Activated CD4-positive, alpha-beta T cell treated with anti-CD3 and anti-CD28 coated beads, Interleukin-2, amount 10 ng/mL, durations not matched to agents 24 days and 14 days (primary cell): Measurements from ENCODE around the gene LRP1B. TPM values are rescaled to one million over a fixed set of nuclear protein-coding genes. Genes with fewer than 3 reads are reported as not detected.

Source experiments
- DNase-seq: peaks from one replicate; pipeline ENCODE4 v3.0.0; 2022
- H3K27ac Mint-ChIP-seq: one replicate; pipeline ENCODE4 v1.8.0; 2022; ENCODE audit warnings: mild to moderate bottlenecking, mixed read lengths
- H3K27me3 Mint-ChIP-seq: one replicate; pipeline ENCODE4 v1.8.0; 2022; ENCODE audit warnings: mixed read lengths
- H3K36me3 Mint-ChIP-seq: one replicate; pipeline ENCODE4 v1.8.0; 2022; ENCODE audit warnings: low read depth, mild to moderate bottlenecking, mixed read lengths
- H3K4me1 Mint-ChIP-seq: one replicate; pipeline ENCODE4 v1.8.0; 2021; ENCODE audit warnings: mixed read lengths
- H3K4me3 Mint-ChIP-seq: one replicate; pipeline ENCODE4 v1.8.0; 2022; ENCODE audit warnings: mild to moderate bottlenecking, moderate library complexity, mixed read lengths
- H3K9me3 Mint-ChIP-seq: one replicate; pipeline ENCODE4 v1.8.0; 2021; ENCODE audit warnings: mixed read lengths
- intact Hi-C: fragments of 100-400 bp; cut with micrococcal nuclease; formaldehyde crosslinking; loops from one replicate; pipeline ENCODE4 v1.15.1; 2023
- total RNA-seq: library from RNA; stranded (reverse); gene quantifications from 2 replicates; pipeline ENCODE4 v1.2.3, GENCODE V29; 2022

Gene LRP1B
- total RNA-seq, 1 donor from 2014 or later, result not detected

DNA sequence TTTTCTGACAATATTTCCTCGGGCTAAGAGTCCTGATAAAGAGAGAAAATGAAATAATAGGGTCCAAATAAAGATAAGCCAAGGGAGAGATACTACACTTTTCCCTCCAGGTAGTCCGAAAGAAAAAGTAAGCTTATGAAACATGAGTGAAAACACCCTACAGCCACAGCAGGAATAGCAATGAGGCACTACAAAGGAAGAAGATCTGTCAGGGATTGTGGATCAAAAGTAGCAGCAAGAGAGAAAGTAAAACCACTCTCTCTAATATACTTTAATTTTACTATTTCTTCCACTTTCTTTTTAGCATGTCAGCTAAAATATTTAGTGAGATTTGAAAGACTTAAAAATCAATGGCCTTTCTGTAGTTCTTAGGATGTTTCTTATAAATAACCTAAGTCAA, 1601.8 kb downstream of the LRP1B start:
- Mint-ChIP-seq H3K4me1 (no peaks in the 10 kb centered on the region), H3K9me3 (peaks cover 3% of the 10 kb centered on the region), H3K4me3 (no peak overlapping the region)

GRCh38 chr2:140526575-140526974, 1604.2 kb downstream of the LRP1B start:
- intact Hi-C loops, result no loop called here
- no peaks in the 10 kb centered on the region for H3K36me3 Mint-ChIP-seq
- DNase-seq, result no peak
- H3K4me3 Mint-ChIP-seq, result no peak overlapping the region
- H3K27ac Mint-ChIP-seq, result no peak overlapping the region
- peaks cover 3% of the 10 kb centered on the region for H3K9me3 Mint-ChIP-seq
- H3K27me3 Mint-ChIP-seq, result no peaks in the 10 kb centered on the region
- H3K4me1 Mint-ChIP-seq, result no peaks in the 10 kb centered on the region

More for the DNA sequence above, 1601.8 kb downstream of the LRP1B start:
- Mint-ChIP-seq H3K27me3 (no peaks in the 10 kb centered on the region), H3K27ac (no peak overlapping the region), H3K36me3 (no peaks in the 10 kb centered on the region)
- no peak for DNase-seq
- intact Hi-C loops, result no loop called here

DNA sequence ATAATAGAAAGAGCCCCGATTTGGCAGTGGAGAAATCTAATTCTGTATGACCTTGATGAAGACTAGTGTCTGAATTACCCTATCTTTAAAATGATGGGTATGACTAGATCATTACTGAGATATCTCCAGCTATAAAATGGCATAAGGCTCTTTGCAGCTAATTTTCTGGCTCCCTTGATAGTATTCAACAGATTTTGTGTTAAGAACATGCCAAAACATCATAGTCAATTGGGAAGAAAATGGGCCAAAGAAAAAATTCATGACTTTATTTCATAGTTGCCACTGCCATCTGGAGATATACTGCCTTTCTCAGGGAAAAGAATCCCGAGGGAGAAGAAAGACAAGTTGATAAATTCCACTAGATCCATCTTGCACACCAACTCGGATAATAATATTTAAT, 1618.7 kb downstream of the LRP1B start:
- Mint-ChIP-seq H3K4me3 (no peak overlapping the region), H3K9me3 (no peaks in the 10 kb centered on the region), H3K27ac (no peak overlapping the region), H3K27me3 (no peaks in the 10 kb centered on the region), H3K4me1 (no peaks in the 10 kb centered on the region), H3K36me3 (no peaks in the 10 kb centered on the region)
- DNase-seq, result no peak
- intact Hi-C loops, result no loop called here

GRCh38 chr2:140509765-140510164, 1621.1 kb downstream of the LRP1B start:
- Mint-ChIP-seq H3K27me3 (no peaks in the 10 kb centered on the region), H3K4me1 (no peaks in the 10 kb centered on the region), H3K4me3 (no peak overlapping the region), H3K36me3 (no peaks in the 10 kb centered on the region), H3K9me3 (no peaks in the 10 kb centered on the region), H3K27ac (no peak overlapping the region)
- no peak for DNase-seq
- intact Hi-C loops, result no loop called here

GRCh38 chr2:140508756-140509155, 1622.1 kb downstream of the LRP1B start:
- no peak overlapping the region for H3K4me3 Mint-ChIP-seq
- no peaks in the 10 kb centered on the region for H3K27me3 Mint-ChIP-seq
- no peak overlapping the region for H3K27ac Mint-ChIP-seq
- H3K4me1 Mint-ChIP-seq, result no peaks in the 10 kb centered on the region
- intact Hi-C loops, result no loop called here
- H3K9me3 Mint-ChIP-seq, result no peaks in the 10 kb centered on the region
- no peaks in the 10 kb centered on the region for H3K36me3 Mint-ChIP-seq
- DNase-seq, result no peak

GRCh38 chr2:140506606-140507005, 1624.2 kb downstream of the LRP1B start:
- no peaks in the 10 kb centered on the region for H3K9me3 Mint-ChIP-seq

GRCh38 chr2:140504601-140505000, 1626.2 kb downstream of the LRP1B start:
- H3K27me3 Mint-ChIP-seq, result no peaks in the 10 kb centered on the region
- no peak for DNase-seq
- intact Hi-C loops, result no loop called here
- no peaks in the 10 kb centered on the region for H3K9me3 Mint-ChIP-seq
- no peaks in the 10 kb centered on the region for H3K36me3 Mint-ChIP-seq
- H3K27ac Mint-ChIP-seq, result no peak overlapping the region
- no peak overlapping the region for H3K4me3 Mint-ChIP-seq
- no peaks in the 10 kb centered on the region for H3K4me1 Mint-ChIP-seq

More at GRCh38 chr2:140506606-140507005, 1624.2 kb downstream of the LRP1B start:
- Mint-ChIP-seq H3K36me3 (no peaks in the 10 kb centered on the region), H3K4me1 (no peaks in the 10 kb centered on the region), H3K4me3 (no peak overlapping the region), H3K27ac (no peak overlapping the region), H3K27me3 (no peaks in the 10 kb centered on the region)
- intact Hi-C loops, result no loop called here
- DNase-seq, result no peak

- no peaks in the 10 kb centered on the region for H3K4me1 Mint-ChIP-seq
- no peak overlapping the region for H3K27ac Mint-ChIP-seq
- intact Hi-C loops, result no loop called here
- no peaks in the 10 kb centered on the region for H3K27me3 Mint-ChIP-seq
- no peaks in the 10 kb centered on the region for H3K9me3 Mint-ChIP-seq
- H3K36me3 Mint-ChIP-seq, result no peaks in the 10 kb centered on the region
- no peak for DNase-seq
- H3K4me3 Mint-ChIP-seq, result no peak overlapping the region
These were observed 1627.7 kb downstream of the LRP1B start for GRCh38 chr2:140502951-140503630.

GRCh38 chr2:140498360-140498759, 1632.5 kb downstream of the LRP1B start:
- no peaks in the 10 kb centered on the region for H3K4me1 Mint-ChIP-seq
- no peak overlapping the region for H3K27ac Mint-ChIP-seq
- intact Hi-C loops, result no loop called here
- H3K27me3 Mint-ChIP-seq, result no peaks in the 10 kb centered on the region
- no peak for DNase-seq
- no peaks in the 10 kb centered on the region for H3K36me3 Mint-ChIP-seq
- no peak overlapping the region for H3K4me3 Mint-ChIP-seq
- H3K9me3 Mint-ChIP-seq, result no peaks in the 10 kb centered on the region

DNA sequence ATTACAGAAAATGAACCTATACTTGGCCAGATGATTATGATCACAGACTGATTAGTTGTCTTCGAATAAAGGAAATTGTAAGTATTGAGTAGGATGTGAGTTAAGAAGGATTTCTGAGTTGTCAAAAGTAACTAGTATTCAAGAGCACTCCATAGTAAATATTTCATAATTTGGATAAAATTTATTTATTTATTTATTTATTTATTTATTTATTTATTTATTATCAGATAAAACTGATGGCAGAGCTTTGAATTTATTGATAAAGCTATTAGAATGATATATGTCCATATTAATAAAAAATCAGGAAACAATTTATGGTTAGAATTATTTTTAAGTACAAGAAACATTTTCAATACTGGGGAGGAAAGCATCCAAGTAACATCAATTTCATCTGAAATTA, 1634.1 kb downstream of the LRP1B start:
- H3K27me3 Mint-ChIP-seq, result no peaks in the 10 kb centered on the region
- no peak overlapping the region for H3K4me3 Mint-ChIP-seq
- H3K9me3 Mint-ChIP-seq, result no peaks in the 10 kb centered on the region
- no peaks in the 10 kb centered on the region for H3K36me3 Mint-ChIP-seq
- no peaks in the 10 kb centered on the region for H3K4me1 Mint-ChIP-seq
- intact Hi-C loops, result no loop called here
- H3K27ac Mint-ChIP-seq, result no peak overlapping the region
- DNase-seq, result no peak

DNA sequence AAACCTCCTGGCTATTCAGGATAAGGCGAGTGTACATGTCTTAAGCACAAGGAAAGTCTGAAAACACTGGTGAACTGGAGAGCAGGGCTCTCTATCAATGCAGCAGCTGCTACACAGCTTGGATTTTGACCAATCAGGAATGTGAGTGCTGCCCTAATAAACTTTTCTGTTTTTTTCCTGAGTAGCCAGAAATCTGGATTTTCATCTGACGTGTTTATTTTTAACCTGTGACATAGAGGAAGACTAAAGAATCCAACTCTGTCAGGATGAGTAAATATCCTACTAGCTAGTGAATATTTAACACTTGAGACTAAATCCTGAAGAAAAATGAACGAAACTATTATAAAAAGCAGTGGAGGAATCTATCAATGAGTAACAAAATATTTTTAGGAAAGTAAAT, 1638.9 kb downstream of the LRP1B start:
- H3K4me1 Mint-ChIP-seq, result no peaks in the 10 kb centered on the region
- no peak for DNase-seq
- no peak overlapping the region for H3K4me3 Mint-ChIP-seq
- no peaks in the 10 kb centered on the region for H3K9me3 Mint-ChIP-seq
- no peak overlapping the region for H3K27ac Mint-ChIP-seq
- intact Hi-C loops, result no loop called here
- H3K36me3 Mint-ChIP-seq, result no peaks in the 10 kb centered on the region
- H3K27me3 Mint-ChIP-seq, result no peaks in the 10 kb centered on the region

DNA sequence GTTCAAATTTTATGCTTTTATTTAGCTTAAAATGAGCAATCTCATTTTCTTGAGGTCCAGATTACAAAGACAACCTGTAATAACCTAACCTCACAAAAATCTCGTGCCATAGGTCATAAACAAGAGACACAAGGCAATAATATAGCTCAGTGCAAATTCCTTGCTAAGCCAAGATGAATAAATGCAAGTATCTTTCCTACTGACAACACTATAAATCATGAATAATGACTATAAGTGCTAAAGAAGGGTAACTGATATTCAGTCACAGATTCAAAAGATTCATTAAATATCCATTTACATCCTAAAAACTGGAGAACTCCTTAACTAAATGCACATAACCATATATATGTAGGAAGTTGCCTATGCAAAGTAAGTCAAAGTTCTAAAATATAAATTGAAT, 1641.6 kb downstream of the LRP1B start:
- Mint-ChIP-seq H3K4me3 (no peak overlapping the region), H3K27me3 (no peaks in the 10 kb centered on the region), H3K36me3 (no peaks in the 10 kb centered on the region), H3K27ac (no peak overlapping the region), H3K4me1 (no peaks in the 10 kb centered on the region), H3K9me3 (no peaks in the 10 kb centered on the region)
- intact Hi-C loops, result no loop called here
- no peak for DNase-seq

- no peaks in the 10 kb centered on the region for H3K9me3 Mint-ChIP-seq
- DNase-seq, result no peak
- H3K27me3 Mint-ChIP-seq, result no peaks in the 10 kb centered on the region
- H3K4me3 Mint-ChIP-seq, result no peak overlapping the region
- H3K4me1 Mint-ChIP-seq, result no peaks in the 10 kb centered on the region
- no peaks in the 10 kb centered on the region for H3K36me3 Mint-ChIP-seq
- H3K27ac Mint-ChIP-seq, result no peak overlapping the region
- intact Hi-C loops, result no loop called here
These were observed 1649.7 kb downstream of the LRP1B start for GRCh38 chr2:140481136-140481535.

DNA sequence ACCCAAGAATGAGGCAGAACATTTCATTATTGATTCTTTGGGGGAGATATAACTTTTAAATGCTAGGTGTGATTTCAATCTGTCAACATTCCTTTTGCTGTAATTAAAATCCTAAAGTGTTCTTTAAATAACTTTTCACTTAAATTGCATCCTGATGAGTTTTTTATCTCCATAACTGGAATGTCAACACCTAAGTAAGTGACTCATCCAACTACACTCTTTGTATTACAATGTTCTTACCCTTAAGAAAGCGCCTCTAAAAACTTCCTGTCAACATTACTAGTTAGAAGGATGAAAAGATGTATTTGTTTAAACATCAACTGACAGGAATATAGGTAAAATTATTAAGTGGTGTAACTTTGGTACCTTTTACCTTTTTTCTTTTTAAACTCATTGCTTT, 1657.0 kb downstream of the LRP1B start:
- no peak overlapping the region for H3K27ac Mint-ChIP-seq
- H3K9me3 Mint-ChIP-seq, result no peaks in the 10 kb centered on the region
- DNase-seq, result no peak
- intact Hi-C loops, result no loop called here
- H3K27me3 Mint-ChIP-seq, result no peaks in the 10 kb centered on the region
- no peaks in the 10 kb centered on the region for H3K36me3 Mint-ChIP-seq
- H3K4me3 Mint-ChIP-seq, result no peak overlapping the region
- H3K4me1 Mint-ChIP-seq, result no peaks in the 10 kb centered on the region

DNA sequence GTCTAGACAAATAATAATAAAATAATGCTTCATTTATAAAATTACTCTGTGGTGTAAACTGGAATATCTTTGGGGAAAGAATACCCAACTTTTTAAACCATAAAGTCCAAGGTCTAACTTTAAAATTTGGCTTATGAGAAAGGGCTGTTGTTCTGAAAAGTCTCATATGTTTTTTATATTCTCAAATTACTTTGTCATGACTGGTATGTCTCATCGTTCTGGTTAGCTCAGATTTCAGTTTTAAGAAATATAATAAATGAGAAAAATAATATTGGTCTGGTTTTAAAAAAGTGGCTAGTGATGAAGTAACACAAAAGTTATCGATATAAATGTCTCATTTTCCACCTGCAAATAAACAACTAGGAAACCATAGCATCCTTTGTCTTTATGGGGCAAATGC, 1658.1 kb downstream of the LRP1B start:
- intact Hi-C loops, result no loop called here

More for the DNA sequence above, 1658.1 kb downstream of the LRP1B start:
- Mint-ChIP-seq H3K4me3 (no peak overlapping the region), H3K9me3 (no peaks in the 10 kb centered on the region), H3K27me3 (no peaks in the 10 kb centered on the region), H3K4me1 (no peaks in the 10 kb centered on the region), H3K36me3 (no peaks in the 10 kb centered on the region), H3K27ac (no peak overlapping the region)
- DNase-seq, result no peak
